Smooth muscle cell (in vitro differentiated cells): ENCODE data around the gene SF3B1. TPM values are rescaled to one million over a fixed set of nuclear protein-coding genes. Genes with fewer than 3 reads are reported as not detected.
"Not testable (repeated sequence)": the region's sequence is repeated elsewhere in the genome, so short reads cannot be mapped to it uniquely, and the experiment has no call there.

Source experiments
- DNase-seq: peaks from one replicate; lab custom pipeline; 2025; ENCODE audit not compliant: unreplicated experiment; lab: John Stamatoyannopoulos, UW
- H2AFZ ChIP-seq: fragments of 200-600 bp; sonication (generic); 2 replicates; pipeline ENCODE4 v1.6.0; 2016; ENCODE audit warnings: antibody characterized with exemption, low read depth, mild to moderate bottlenecking
- H3F3A ChIP-seq: fragments of 200-600 bp; sonication (generic); 2 replicates; pipeline ENCODE4 v1.6.0; 2017; ENCODE audit warnings: antibody characterized with exemption, low read depth
- H3K27ac ChIP-seq: fragments of 200-600 bp; sonication (generic); 2 replicates; pipeline ENCODE4 v1.5.1; 2016; ENCODE audit warnings: low read depth, mild to moderate bottlenecking
- H3K27me3 ChIP-seq: fragments of 200-600 bp; sonication (generic); 2 replicates; pipeline ENCODE4 v1.6.1; 2016; ENCODE audit warnings: low read depth, mild to moderate bottlenecking
- H3K36me3 ChIP-seq: fragments of 200-600 bp; sonication (generic); 2 replicates; pipeline ENCODE4 v1.5.1; 2016; ENCODE audit warnings: low read depth
- H3K4me1 ChIP-seq: fragments of 200-600 bp; sonication (generic); 2 replicates; pipeline ENCODE4 v1.5.1; 2016; ENCODE audit warnings: low read depth
- H3K4me2 ChIP-seq: fragments of 200-600 bp; sonication (generic); 2 replicates; pipeline ENCODE4 v1.6.0; 2016; ENCODE audit warnings: mild to moderate bottlenecking
- H3K4me3 ChIP-seq: fragments of 200-600 bp; sonication (generic); 2 replicates; pipeline ENCODE4 v1.5.1; 2016; ENCODE audit warnings: mild to moderate bottlenecking
- H3K79me2 ChIP-seq: fragments of 200-600 bp; sonication (generic); 2 replicates; pipeline ENCODE4 v1.6.0; 2016; ENCODE audit warnings: low read depth, mild to moderate bottlenecking
- H3K9ac ChIP-seq: fragments of 200-600 bp; sonication (generic); 2 replicates; pipeline ENCODE4 v1.6.0; 2016; ENCODE audit warnings: low read depth
- H3K9me3 ChIP-seq: fragments of 200-600 bp; sonication (generic); replicated peaks from 2 replicates; pipeline ENCODE4 v1.5.1; 2016; ENCODE audit warnings: low read depth
- H4K20me1 ChIP-seq: fragments of 200-600 bp; sonication (generic); 2 replicates; pipeline ENCODE4 v1.6.0; 2016; ENCODE audit warnings: low read depth
- CTCF ChIP-seq: fragments of 200-600 bp; sonication (generic); IDR thresholded peaks from 2 replicates; pipeline ENCODE4 v1.5.1; 2017; ENCODE audit warnings: borderline replicate concordance, mild to moderate bottlenecking, antibody characterized with exemption; ENCODE audit not compliant: insufficient read depth, poor library complexity, severe bottlenecking
- WGBS: methylation state at CpG from one replicate; pipeline ENCODE4 v1.1.7; 2016; ENCODE audit warnings: low lambda C conversion rate; 5-methylcytosine and 5-hydroxymethylcytosine counted together
- polyA plus RNA-seq: library from polyadenylated mRNA; unstranded; fragments of >200 nt; fragmentation: Nextera tagmentation; extraction: Ambion mirVana; gene quantifications from 2 replicates; pipeline ENCODE4 v1.2.1, GENCODE V29; 2016
- total RNA-seq: library from RNA; depleted of rRNA; stranded (reverse); fragments of >200 nt; gene quantifications from 2 replicates; pipeline ENCODE4 v1.2.3, GENCODE V29; 2014

SF3B1 gene
- 729 and 781 TPM in 2 replicates for total RNA-seq
- polyA plus RNA-seq, result 192 and 193 TPM in 2 replicates

- 1% methylated on average over 74 of the region's 74 CpGs for WGBS
- peaks cover 46% of the 10 kb centered on the region for H4K20me1 ChIP-seq
- H3K9me3 ChIP-seq, result no peaks in the 10 kb centered on the region
- peak within 1 kb of the TSS; percentile 99 for H3K9ac ChIP-seq
- no peak for TF ChIP-seq CTCF
- H3K4me1 ChIP-seq, result peaks cover 26% of the 10 kb centered on the region
- peak within 1 kb of the TSS; percentile 95 for H3K27ac ChIP-seq
- no peaks in the 10 kb centered on the region for H3K36me3 ChIP-seq
- peak within 1 kb of the TSS; percentile 99 for H3K4me2 ChIP-seq
- H2AFZ ChIP-seq, result peak within 1 kb of the TSS; percentile 97
- H3K79me2 ChIP-seq, result peaks cover 57% of the 10 kb centered on the region
- peaks cover 9% of the 10 kb centered on the region for H3F3A ChIP-seq
- peak within 1 kb of the TSS; percentile 96 for H3K4me3 ChIP-seq
- no peaks in the 10 kb centered on the region for H3K27me3 ChIP-seq
- DNase-seq, result peak; percentile 91
Measured at GRCh38 chr2:197434541-197435513, at the start of gene SF3B1. Gene SF3B1 (minus strand): TSS chr2:197435028. CDS start chr2:197434999, 29 bp downstream.

GRCh38 chr2:197484248-197484647 is 49.4 kb upstream of the SF3B1 start:
- H3K4me2 ChIP-seq, H3K27me3 ChIP-seq, H4K20me1 ChIP-seq, H3K9me3 ChIP-seq, H3K27ac ChIP-seq, DNase-seq, H3K4me3 ChIP-seq, H3K4me1 ChIP-seq, H2AFZ ChIP-seq, H3K9ac ChIP-seq, H3K79me2 ChIP-seq: not testable (repeated sequence)
- Histone ChIP-seq H3K36me3 (peaks cover 16% of the 10 kb centered on the region), H3F3A (peaks cover 21% of the 10 kb centered on the region)
- WGBS, result 95% methylated on average over 3 of the region's 3 CpGs

GRCh38 chr2:197480165-197481036 is 45.6 kb upstream of the SF3B1 start:
- no peak for TF ChIP-seq CTCF
- no peaks in the 10 kb centered on the region for H3K79me2 ChIP-seq
- no peak for DNase-seq
- H3K4me2 ChIP-seq, result no peak overlapping the region
- no peaks in the 10 kb centered on the region for H3K9me3 ChIP-seq
- no peaks in the 10 kb centered on the region for H3K27me3 ChIP-seq
- H4K20me1 ChIP-seq, result peaks cover 5% of the 10 kb centered on the region
- peaks cover 9% of the 10 kb centered on the region for H3F3A ChIP-seq
- H2AFZ ChIP-seq, result no peak overlapping the region
- H3K9ac ChIP-seq, result no peak overlapping the region
- peaks cover 11% of the 10 kb centered on the region for H3K36me3 ChIP-seq
- WGBS, result 96% methylated on average over 9 of the region's 9 CpGs
- no peak overlapping the region for H3K27ac ChIP-seq
- no peak overlapping the region for H3K4me3 ChIP-seq
- H3K4me1 ChIP-seq, result no peaks in the 10 kb centered on the region

GRCh38 chr2:197477797-197478196 is 43.0 kb upstream of the SF3B1 start:
- Histone ChIP-seq H3K79me2 (no peaks in the 10 kb centered on the region), H3K9ac (no peak overlapping the region), H4K20me1 (peaks cover 7% of the 10 kb centered on the region), H3K4me3 (no peak overlapping the region), H3K27ac (no peak overlapping the region), H3K4me2 (no peak overlapping the region), H3K9me3 (no peaks in the 10 kb centered on the region), H3F3A (peaks cover 4% of the 10 kb centered on the region), H3K36me3 (peaks cover 29% of the 10 kb centered on the region), H2AFZ (no peak overlapping the region), H3K27me3 (no peaks in the 10 kb centered on the region), H3K4me1 (no peaks in the 10 kb centered on the region)
- DNase-seq, result no peak
- 97% methylated on average over 3 of the region's 3 CpGs for WGBS
- TF ChIP-seq CTCF, result no peak
